Neural progenitor cell (in vitro differentiated cells): ENCODE results near the gene SRSF10.

Source experiments
- CTCF ChIP-seq: fragments of 200-600 bp; sonication (generic); IDR thresholded peaks from 2 replicates; pipeline ENCODE4 v1.5.1; 2017; ENCODE audit warnings: antibody characterized with exemption, mild to moderate bottlenecking
- EZH2 ChIP-seq: fragments of 200-600 bp; sonication (generic); IDR thresholded peaks from 2 replicates; pipeline ENCODE4 v1.6.1; 2017; ENCODE audit warnings: antibody characterized with exemption, mild to moderate bottlenecking, moderate library complexity

GRCh38 chr1:24010650-24011049 is 30.5 kb upstream of the SRSF10 start:
- TF ChIP-seq CTCF (no peak), EZH2 (no peak)
